GM12878 (cell line): ENCODE data around the gene PAX5. TPM values are rescaled to one million over a fixed set of nuclear protein-coding genes. Genes with fewer than 3 reads are reported as not detected.

Experiments
- BHLHE40 ChIP-seq, 2 experiments: fragments of 450-650 bp in 1 of 2; IDR thresholded peaks; 2 replicates each; pipeline ENCODE4 v1.6.1; 2011 to 2017; ENCODE audit warnings: low read depth in 2 of 2, borderline replicate concordance in 1 of 2, improper control_type of control experiment in 1 of 2, low read length in 1 of 2, mild to moderate bottlenecking in 1 of 2
- CHD1 ChIP-seq: IDR thresholded peaks from 2 replicates; pipeline ENCODE4 v1.6.1; 2012; ENCODE audit warnings: low read depth, low read length, improper control_type of control experiment
- CREM ChIP-seq: IDR thresholded peaks from 2 replicates; pipeline ENCODE4 v1.6.1; 2014; ENCODE audit warnings: antibody characterized with exemption, low read depth
- HSF1 ChIP-seq: fragments of 150-350 bp; IDR thresholded peaks from 2 replicates; pipeline ENCODE4 v1.6.1; 2014; ENCODE audit warnings: mild to moderate bottlenecking, low read depth, low read length
- MLLT1 ChIP-seq: fragments of 450-650 bp; IDR thresholded peaks from 2 replicates; pipeline ENCODE4 v1.6.1; 2016; ENCODE audit warnings: mild to moderate bottlenecking
- NR2C1 ChIP-seq: fragments of 450-650 bp; IDR thresholded peaks from 2 replicates; pipeline ENCODE4 v1.6.1; 2017; ENCODE audit warnings: antibody characterized with exemption, mild to moderate bottlenecking, moderate library complexity
- SMC3 ChIP-seq: IDR thresholded peaks from 2 replicates; pipeline ENCODE4 v1.6.1; 2011; ENCODE audit warnings: low read length, improper control_type of control experiment, borderline replicate concordance
- SUPT20H ChIP-seq: IDR thresholded peaks from 2 replicates; pipeline ENCODE4 v1.6.1; 2011; ENCODE audit warnings: low read depth, mild to moderate bottlenecking, low read length, moderate library complexity, borderline replicate concordance; ENCODE audit not compliant: control insufficient read depth
- TAF1 ChIP-seq: IDR thresholded peaks from 2 replicates; pipeline ENCODE4 v1.6.1; 2011; ENCODE audit warnings: mild to moderate bottlenecking, low read depth, low read length, borderline replicate concordance
- TCF12 ChIP-seq: IDR thresholded peaks from 2 replicates; pipeline ENCODE4 v1.6.1; 2011; ENCODE audit warnings: low read depth, mild to moderate bottlenecking, low read length
- ZBTB40 ChIP-seq: fragments of 450-650 bp; IDR thresholded peaks from 2 replicates; pipeline ENCODE4 v1.6.1; 2016; ENCODE audit warnings: mild to moderate bottlenecking, moderate library complexity, borderline replicate concordance
- ZNF24 ChIP-seq: fragments of 450-650 bp; IDR thresholded peaks from 2 replicates; pipeline ENCODE4 v1.6.1; 2017; ENCODE audit warnings: antibody characterized with exemption, mild to moderate bottlenecking
- ZNF274 ChIP-seq: IDR thresholded peaks from one replicate; pipeline ENCODE4 v1.8.0; 2011; ENCODE audit not compliant: insufficient read length, insufficient read depth
- polyA plus RNA-seq, 11 experiments: library from polyadenylated mRNA; depleted of rRNA in 4 of 11; unstranded in 6 of 11; stranded (reverse) in 5 of 11; fragments of >200 nt; fragmentation: Nextera tagmentation in 4 of 11; fragmentation: Illumina TruSeq in 1 of 11; extraction: Ambion mirVana in 4 of 11; extraction: Trizol in 1 of 11; gene quantifications; 1 replicate in 1 of 11; 2 replicates in 10 of 11; pipeline versions ENCODE4 v1.2.1 to v1.2.3, GENCODE V29; 2011 to 2016; ENCODE audit warnings: inconsistent platforms in 2 of 11, missing spikeins in 2 of 11, low read depth in 1 of 11
- total RNA-seq, 4 experiments: library from RNA; depleted of rRNA in 3 of 4; stranded (reverse); fragments of >200 nt in 3 of 4; fragmentation: Illumina TruSeq in 1 of 4; extraction: Trizol in 1 of 4; gene quantifications; 2 replicates each; pipeline versions ENCODE4 v1.2.1 to v1.2.3, GENCODE V29; 2013 to 2021
- TF ChIP-seq, protein P1 (sequence below): IDR thresholded peaks from 2 replicates; pipeline ENCODE4 v1.6.1; 2012; ENCODE audit warnings: low read length, inconsistent platforms
- TF ChIP-seq, protein P2 (sequence below): IDR thresholded peaks from 2 replicates; pipeline ENCODE4 v1.6.1; 2011; ENCODE audit warnings: borderline replicate concordance, low read depth, mild to moderate bottlenecking, moderate library complexity, mixed read lengths, low read length; ENCODE audit not compliant: insufficient read depth; ENCODE audit errors: extremely low read length

The PAX5 gene
- total and polyA plus RNA-seq, 10 of the 15 experiments (the other 5 are each of a cell fraction or from before 2014, with no cell fraction given), result 2.2 to 123 (median 31.9) TPM

GRCh38 chr9:36999728-37000333 is 34.2 kb downstream of the PAX5 start (continued):
- TF ChIP-seq BHLHE40 (IDR thresholded peaks at IDR 0.05; ENCODE audit: borderline replicate concordance in 1 of 2, low read depth in 2 of 2, low read length in 1 of 2), result no peak
- peak; percentile 47; the same call in 1 of the 2 replicates for TF ChIP-seq CREM
- TF ChIP-seq, protein P1, sequence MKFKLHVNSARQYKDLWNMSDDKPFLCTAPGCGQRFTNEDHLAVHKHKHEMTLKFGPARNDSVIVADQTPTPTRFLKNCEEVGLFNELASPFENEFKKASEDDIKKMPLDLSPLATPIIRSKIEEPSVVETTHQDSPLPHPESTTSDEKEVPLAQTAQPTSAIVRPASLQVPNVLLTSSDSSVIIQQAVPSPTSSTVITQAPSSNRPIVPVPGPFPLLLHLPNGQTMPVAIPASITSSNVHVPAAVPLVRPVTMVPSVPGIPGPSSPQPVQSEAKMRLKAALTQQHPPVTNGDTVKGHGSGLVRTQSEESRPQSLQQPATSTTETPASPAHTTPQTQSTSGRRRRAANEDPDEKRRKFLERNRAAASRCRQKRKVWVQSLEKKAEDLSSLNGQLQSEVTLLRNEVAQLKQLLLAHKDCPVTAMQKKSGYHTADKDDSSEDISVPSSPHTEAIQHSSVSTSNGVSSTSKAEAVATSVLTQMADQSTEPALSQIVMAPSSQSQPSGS, result no peak
- peak; percentile 35; the same call in 1 of the 2 replicates for TF ChIP-seq SMC3
- TF ChIP-seq SUPT20H, result no peak
- TF ChIP-seq ZBTB40, result peak; percentile 23; the same call in 1 of the 2 replicates
- TF ChIP-seq ZNF274, result no peak
- TF ChIP-seq CHD1, result no peak
- TF ChIP-seq HSF1, result no peak
- TF ChIP-seq, protein P2, sequence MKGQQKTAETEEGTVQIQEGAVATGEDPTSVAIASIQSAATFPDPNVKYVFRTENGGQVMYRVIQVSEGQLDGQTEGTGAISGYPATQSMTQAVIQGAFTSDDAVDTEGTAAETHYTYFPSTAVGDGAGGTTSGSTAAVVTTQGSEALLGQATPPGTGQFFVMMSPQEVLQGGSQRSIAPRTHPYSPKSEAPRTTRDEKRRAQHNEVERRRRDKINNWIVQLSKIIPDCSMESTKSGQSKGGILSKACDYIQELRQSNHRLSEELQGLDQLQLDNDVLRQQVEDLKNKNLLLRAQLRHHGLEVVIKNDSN, result no peak
- no peak for TF ChIP-seq NR2C1
- 0 out of 2 replicates have a peak, but pooled peaks have one; percentile 47 for TF ChIP-seq MLLT1
- 0 out of 2 replicates have a peak, but pooled peaks have one; percentile 16 for TF ChIP-seq TAF1
- TF ChIP-seq ZNF24, result no peak
- no peak for TF ChIP-seq TCF12
